Fibroblast of lung (primary cell): Measurements from ENCODE around the gene PDLIM5. TPM values are rescaled to one million over a fixed set of nuclear protein-coding genes. Genes with fewer than 3 reads are reported as not detected.

ENCODE experiments used
- DNase-seq, 2 donors: peaks; one replicate each; pipeline versions ENCODE4 v3.0.0 to v3.0.0-alpha.2; 2010; ENCODE audit warnings: low read depth in 2 of 2
- H2AFZ ChIP-seq: 2 replicates; pipeline ENCODE4 v1.5.1; 2012; ENCODE audit warnings: low read length, control low read depth, inconsistent platforms
- H3K27ac ChIP-seq: 2 replicates; pipeline ENCODE4 v1.5.1; 2011; ENCODE audit warnings: low read length, control low read depth; ENCODE audit not compliant: insufficient read depth
- H3K27me3 ChIP-seq: 2 replicates; pipeline ENCODE4 v1.5.1; 2011; ENCODE audit warnings: mild to moderate bottlenecking, low read length; ENCODE audit not compliant: control insufficient read depth, insufficient read depth
- H3K36me3 ChIP-seq: 2 replicates; pipeline ENCODE4 v1.5.1; 2011; ENCODE audit warnings: low read length; ENCODE audit not compliant: control insufficient read depth, insufficient read depth
- H3K4me1 ChIP-seq: 2 replicates; pipeline ENCODE4 v1.5.1; 2011; ENCODE audit warnings: low read length; ENCODE audit not compliant: control insufficient read depth, insufficient read depth; ENCODE audit errors: extremely low read depth
- H3K4me2 ChIP-seq: 2 replicates; pipeline ENCODE4 v1.5.1; 2011; ENCODE audit warnings: low read length, control low read depth; ENCODE audit not compliant: insufficient read depth; ENCODE audit errors: extremely low read depth
- H3K4me3 ChIP-seq, 4 experiments: fragments of 200-600 bp in 1 of 4; sonication (generic) in 1 of 4; replicated peaks in 1 of 4; 2 replicates each; pipeline ENCODE4 v1.5.1; 2011 to 2016; ENCODE audit warnings: low read length in 4 of 4, low read depth in 3 of 4, mild to moderate bottlenecking in 3 of 4, control low read depth in 2 of 4, inconsistent platforms in 1 of 4, mixed read lengths in 1 of 4; ENCODE audit not compliant: insufficient read depth in 1 of 4; ENCODE audit errors: control extremely low read depth in 1 of 4
- H3K79me2 ChIP-seq: 2 replicates; pipeline ENCODE4 v1.5.1; 2012; ENCODE audit warnings: mild to moderate bottlenecking, low read length, inconsistent platforms; ENCODE audit not compliant: control insufficient read depth, insufficient read depth
- H3K9ac ChIP-seq: 2 replicates; pipeline ENCODE4 v1.5.1; 2011; ENCODE audit warnings: mild to moderate bottlenecking, low read length, control low read depth; ENCODE audit not compliant: insufficient read depth
- H3K9me3 ChIP-seq: 2 replicates; pipeline ENCODE4 v1.5.1; 2012; ENCODE audit warnings: low read depth, low read length; ENCODE audit not compliant: control insufficient read depth, insufficient read depth
- H4K20me1 ChIP-seq: 2 replicates; pipeline ENCODE4 v1.5.1; 2011; ENCODE audit warnings: low read length; ENCODE audit not compliant: control insufficient read depth, insufficient read depth; ENCODE audit errors: extremely low read depth
- EZH2 ChIP-seq: IDR thresholded peaks from 2 replicates; pipeline ENCODE4 v1.5.1; 2012; ENCODE audit warnings: low read length, control low read depth, mild to moderate bottlenecking; ENCODE audit errors: missing control alignments
- polyA plus RNA-seq, 2 donors: library from polyadenylated mRNA; depleted of rRNA in 1 of 2; stranded (reverse) in 1 of 2; unstranded in 1 of 2; fragments of >200 nt; gene quantifications; 2 replicates each; pipeline ENCODE4 v1.2.1, GENCODE V29; 2011 to 2012; ENCODE audit warnings: missing spikeins in 1 of 2
- total RNA-seq: library from RNA; depleted of rRNA; stranded (reverse); fragments of >200 nt; gene quantifications from 2 replicates; pipeline ENCODE4 v1.2.1, GENCODE V29; 2014
- TF ChIP-seq, protein P1 (sequence below), 2 donors: IDR thresholded peaks in 1 of 2; conservative IDR thresholded peaks in 1 of 2; 1 replicate in 1 of 2; 2 replicates in 1 of 2; pipeline ENCODE4 v1.5.1; 2011 to 2012; ENCODE audit warnings: low read length in 2 of 2, control low read depth in 1 of 2, inconsistent platforms in 1 of 2, low read depth in 1 of 2, mild to moderate bottlenecking in 1 of 2

Gene PDLIM5
- total and polyA plus RNA-seq, 2 donors (not counting 1 experiment from before 2014, with no cell fraction given), result 28.4 to 113 TPM

DNA sequence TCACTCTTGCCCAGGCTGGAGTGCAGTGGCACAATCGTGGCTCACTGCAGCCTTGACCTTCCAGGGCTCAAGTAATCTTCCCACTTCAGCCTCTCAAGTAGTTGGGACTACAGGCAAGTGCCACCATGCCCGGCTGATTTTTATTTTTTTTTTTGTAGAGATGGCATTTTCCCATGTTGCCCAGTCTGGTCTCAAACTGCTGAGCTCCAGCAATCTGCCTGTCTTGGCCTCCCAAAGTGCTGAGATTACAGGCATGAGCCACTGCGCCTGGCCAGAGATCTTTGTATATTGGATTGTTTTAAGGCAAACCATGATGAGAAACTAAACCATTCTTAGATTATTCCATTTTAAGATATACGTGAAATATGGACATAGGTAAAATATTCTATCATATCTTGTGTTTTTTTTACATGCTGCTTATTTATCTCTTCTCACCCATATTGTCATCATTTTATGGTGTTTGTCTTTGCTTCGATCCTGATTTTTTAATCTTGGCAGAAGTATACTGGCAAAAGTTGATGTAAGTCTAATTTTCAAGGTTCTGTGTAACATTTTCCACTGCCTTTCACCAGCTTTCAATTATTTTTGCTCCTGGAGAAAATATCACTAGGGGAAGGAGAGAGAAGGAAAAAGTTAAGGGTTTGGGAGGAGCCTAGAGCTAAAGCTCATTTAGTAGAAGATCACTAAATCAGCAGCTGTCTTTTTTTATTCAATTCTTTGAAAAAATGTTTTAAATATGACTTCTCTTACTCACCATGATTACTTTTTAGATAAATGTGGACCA lies 27.8 kb downstream of the PDLIM5 start:
- Histone ChIP-seq H2AFZ (no peak overlapping the region), H3K9ac (no peak overlapping the region), H3K4me2 (no peak overlapping the region), H4K20me1 (no peaks in the 10 kb centered on the region), H3K36me3 (no peaks in the 10 kb centered on the region), H3K79me2 (peaks cover 43% of the 10 kb centered on the region), H3K4me3 (no peak overlapping the region), H3K27me3 (no peaks in the 10 kb centered on the region), H3K27ac (no peak overlapping the region), H3K4me1 (no peaks in the 10 kb centered on the region), H3K9me3 (no peaks in the 10 kb centered on the region)
- no peak for DNase-seq
- TF ChIP-seq, protein P1, sequence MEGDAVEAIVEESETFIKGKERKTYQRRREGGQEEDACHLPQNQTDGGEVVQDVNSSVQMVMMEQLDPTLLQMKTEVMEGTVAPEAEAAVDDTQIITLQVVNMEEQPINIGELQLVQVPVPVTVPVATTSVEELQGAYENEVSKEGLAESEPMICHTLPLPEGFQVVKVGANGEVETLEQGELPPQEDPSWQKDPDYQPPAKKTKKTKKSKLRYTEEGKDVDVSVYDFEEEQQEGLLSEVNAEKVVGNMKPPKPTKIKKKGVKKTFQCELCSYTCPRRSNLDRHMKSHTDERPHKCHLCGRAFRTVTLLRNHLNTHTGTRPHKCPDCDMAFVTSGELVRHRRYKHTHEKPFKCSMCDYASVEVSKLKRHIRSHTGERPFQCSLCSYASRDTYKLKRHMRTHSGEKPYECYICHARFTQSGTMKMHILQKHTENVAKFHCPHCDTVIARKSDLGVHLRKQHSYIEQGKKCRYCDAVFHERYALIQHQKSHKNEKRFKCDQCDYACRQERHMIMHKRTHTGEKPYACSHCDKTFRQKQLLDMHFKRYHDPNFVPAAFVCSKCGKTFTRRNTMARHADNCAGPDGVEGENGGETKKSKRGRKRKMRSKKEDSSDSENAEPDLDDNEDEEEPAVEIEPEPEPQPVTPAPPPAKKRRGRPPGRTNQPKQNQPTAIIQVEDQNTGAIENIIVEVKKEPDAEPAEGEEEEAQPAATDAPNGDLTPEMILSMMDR (conservative IDR thresholded peaks at IDR 0.05 in 1 of 2, IDR thresholded peaks at IDR 0.05 in 1 of 2; ENCODE audit: low read depth in 1 of 2, low read length in 2 of 2), result no peak
- TF ChIP-seq EZH2, result no peak

DNA sequence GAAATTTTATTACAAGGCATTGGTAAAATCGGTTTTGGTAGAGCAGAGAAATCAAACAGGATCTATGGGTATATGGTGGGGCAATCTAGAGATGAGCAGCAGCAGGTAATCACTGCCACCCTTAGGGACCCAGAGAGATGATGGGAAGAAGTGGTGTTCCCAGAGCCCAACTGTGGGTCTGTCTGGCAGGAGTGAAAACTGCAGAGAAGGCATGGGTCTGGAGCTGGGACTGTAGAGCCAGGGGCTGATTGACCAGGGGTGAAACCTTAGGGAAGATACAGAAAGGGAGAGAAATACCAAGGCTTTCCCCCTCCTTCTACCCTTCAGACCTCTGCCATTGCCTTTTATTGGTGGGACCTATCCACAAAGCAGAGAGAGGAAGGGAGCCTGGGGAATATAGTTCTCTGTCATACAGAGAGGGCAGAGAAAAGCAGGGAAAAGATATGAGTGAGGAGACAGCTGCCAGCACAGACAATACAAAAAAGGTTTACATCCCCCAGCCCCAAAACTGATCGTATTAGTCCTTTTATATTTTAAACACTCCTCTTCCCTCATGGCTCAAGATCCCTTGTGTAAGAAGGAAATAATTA lies 28.7 kb downstream of the PDLIM5 start:
- Histone ChIP-seq H3K27me3 (no peaks in the 10 kb centered on the region), H3K79me2 (peaks cover 45% of the 10 kb centered on the region), H3K9ac (no peak overlapping the region), H3K9me3 (no peaks in the 10 kb centered on the region), H3K36me3 (no peaks in the 10 kb centered on the region), H4K20me1 (no peaks in the 10 kb centered on the region), H2AFZ (no peak overlapping the region), H3K4me3 (no peak overlapping the region), H3K27ac (no peak overlapping the region), H3K4me2 (no peak overlapping the region), H3K4me1 (no peaks in the 10 kb centered on the region)
- DNase-seq, result no peak
- TF ChIP-seq, protein P1 (conservative IDR thresholded peaks at IDR 0.05 in 1 of 2, IDR thresholded peaks at IDR 0.05 in 1 of 2; ENCODE audit: low read depth in 1 of 2, low read length in 2 of 2), result no peak
- TF ChIP-seq EZH2, result no peak

- H3K4me2 ChIP-seq, result no peak overlapping the region
- no peak overlapping the region for H3K4me3 ChIP-seq
- no peak overlapping the region for H2AFZ ChIP-seq
- TF ChIP-seq, protein P1 (conservative IDR thresholded peaks at IDR 0.05 in 1 of 2, IDR thresholded peaks at IDR 0.05 in 1 of 2; ENCODE audit: low read depth in 1 of 2, low read length in 2 of 2), result no peak
- TF ChIP-seq EZH2, result no peak
- no peak for DNase-seq
- no peaks in the 10 kb centered on the region for H3K27me3 ChIP-seq
- no peak overlapping the region for H3K27ac ChIP-seq
- no peak overlapping the region for H3K9ac ChIP-seq
- peaks cover 40% of the 10 kb centered on the region for H3K79me2 ChIP-seq
- H3K36me3 ChIP-seq, result no peaks in the 10 kb centered on the region
- no peaks in the 10 kb centered on the region for H3K9me3 ChIP-seq
- H4K20me1 ChIP-seq, result no peaks in the 10 kb centered on the region
- H3K4me1 ChIP-seq, result peaks cover under 1% of the 10 kb centered on the region
Observed at GRCh38 chr4:94483895-94484294, 32.2 kb downstream of the PDLIM5 start.
